K562 (cell line): ENCODE results near the gene RETREG1.

Experiments used
- BHLHE40 ChIP-seq: IDR thresholded peaks from 2 replicates; pipeline ENCODE4 v1.6.1; 2011; ENCODE audit warnings: low read length, improper control_type of control experiment
- CTBP1 ChIP-seq: fragments of 450-650 bp; IDR thresholded peaks from 2 replicates; pipeline ENCODE4 v1.6.1; 2016; ENCODE audit warnings: borderline replicate concordance
- DNMT1 ChIP-seq: fragments of 450-650 bp; IDR thresholded peaks from 2 replicates; pipeline ENCODE4 v1.6.1; 2016; ENCODE audit warnings: antibody characterized with exemption, mild to moderate bottlenecking
- EP300 ChIP-seq: IDR thresholded peaks from 2 replicates; pipeline ENCODE4 v1.6.1; 2012; ENCODE audit warnings: low read length, improper control_type of control experiment
- JUNB ChIP-seq: fragments of 450-650 bp; formaldehyde crosslinking; conservative IDR thresholded peaks from 2 replicates; pipeline ENCODE4 v1.4.0; 2020; ENCODE audit warnings: mild to moderate bottlenecking
- MAFF ChIP-seq: IDR thresholded peaks from 2 replicates; pipeline ENCODE4 v1.6.1; 2012; ENCODE audit warnings: low read length, improper control_type of control experiment
- NUFIP1 ChIP-seq: fragments of 450-650 bp; IDR thresholded peaks from 2 replicates; pipeline ENCODE4 v1.6.1; 2018; ENCODE audit not compliant: partially characterized antibody
- SAP30 ChIP-seq: fragments of 200-600 bp; sonication (generic); IDR thresholded peaks from 2 replicates; pipeline ENCODE4 v1.6.1; 2012; ENCODE audit warnings: borderline replicate concordance, low read depth, mild to moderate bottlenecking, moderate library complexity, low read length, control low read depth, inconsistent platforms; ENCODE audit not compliant: insufficient read depth, poor library complexity, severe bottlenecking
- ZNF263 ChIP-seq: sonication (generic); formaldehyde crosslinking; IDR thresholded peaks from 2 replicates; pipeline ENCODE4 v1.8.0; 2022; ENCODE audit warnings: mild to moderate bottlenecking, missing genetic modification reagents, borderline replicate concordance
- ZNF589 ChIP-seq: fragments of 200-800 bp; sonication (Bioruptor generic); IDR thresholded peaks from 2 replicates; pipeline ENCODE4 v1.6.1; 2016; ENCODE audit warnings: low read depth, missing genetic modification characterization, missing compliant biosample characterization
- TF ChIP-seq, protein P1 (sequence below): sonication (generic); formaldehyde crosslinking; IDR thresholded peaks from 2 replicates; pipeline ENCODE4 v1.8.0; 2022; ENCODE audit warnings: mild to moderate bottlenecking, missing genetic modification reagents

DNA sequence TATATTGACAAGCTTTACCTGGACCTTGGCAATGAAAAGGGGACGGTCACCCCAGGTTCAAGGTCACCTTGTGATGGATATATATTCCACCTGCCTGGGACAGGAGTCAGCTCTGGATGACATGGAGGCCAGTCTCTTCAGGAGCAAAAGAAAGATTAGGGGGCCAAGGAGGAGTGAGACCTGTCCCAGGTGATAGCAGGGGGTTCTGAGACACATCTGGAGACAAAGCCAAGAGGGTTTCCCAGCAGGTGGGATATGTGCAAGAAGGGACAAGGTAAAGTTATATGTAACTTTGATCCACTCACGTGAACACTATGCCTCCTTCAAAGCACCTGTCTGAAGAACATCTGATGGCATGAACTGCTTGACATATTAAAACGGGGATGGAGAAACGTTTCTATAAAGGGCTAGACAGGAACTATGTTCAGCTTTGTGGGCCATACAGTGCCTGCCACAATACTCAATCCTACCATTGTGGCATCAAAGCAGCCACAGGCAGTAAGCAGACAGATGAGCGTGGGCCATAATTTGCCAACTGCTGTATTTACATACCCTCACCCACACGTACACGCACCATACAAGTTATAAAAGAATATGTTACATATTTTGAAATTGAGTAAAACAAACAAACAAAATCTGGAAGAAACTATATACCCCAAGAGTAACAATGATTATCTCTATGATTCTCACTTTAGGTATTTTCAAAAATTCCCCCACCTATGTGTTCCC lies 88.3 kb downstream of the RETREG1 start:
- TF ChIP-seq CTBP1 (no peak), DNMT1 (no peak), EP300 (no peak), ZNF589 (no peak), NUFIP1 (no peak), BHLHE40 (no peak), MAFF (no peak), SAP30 (no peak), ZNF263 (CRISPR knock-in tag) (no peak), JUNB (no peak)
- TF ChIP-seq, protein P1, sequence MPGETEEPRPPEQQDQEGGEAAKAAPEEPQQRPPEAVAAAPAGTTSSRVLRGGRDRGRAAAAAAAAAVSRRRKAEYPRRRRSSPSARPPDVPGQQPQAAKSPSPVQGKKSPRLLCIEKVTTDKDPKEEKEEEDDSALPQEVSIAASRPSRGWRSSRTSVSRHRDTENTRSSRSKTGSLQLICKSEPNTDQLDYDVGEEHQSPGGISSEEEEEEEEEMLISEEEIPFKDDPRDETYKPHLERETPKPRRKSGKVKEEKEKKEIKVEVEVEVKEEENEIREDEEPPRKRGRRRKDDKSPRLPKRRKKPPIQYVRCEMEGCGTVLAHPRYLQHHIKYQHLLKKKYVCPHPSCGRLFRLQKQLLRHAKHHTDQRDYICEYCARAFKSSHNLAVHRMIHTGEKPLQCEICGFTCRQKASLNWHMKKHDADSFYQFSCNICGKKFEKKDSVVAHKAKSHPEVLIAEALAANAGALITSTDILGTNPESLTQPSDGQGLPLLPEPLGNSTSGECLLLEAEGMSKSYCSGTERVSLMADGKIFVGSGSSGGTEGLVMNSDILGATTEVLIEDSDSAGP (CRISPR knock-in tag): no peak
